NOMO-1 treated with DMSO at 0.1 percent for 48 hours (cell line): Measurements from ENCODE around the gene ARHGAP15.
A peak's percentile ranks its signal among the peaks of the same experiment; 100 is the strongest.
"Not testable (repeated sequence)": the region's sequence is repeated elsewhere in the genome, so short reads cannot be mapped to it uniquely, and the experiment has no call there.

Experiments
- DNase-seq: peaks from one replicate; lab custom pipeline; 2025; ENCODE audit not compliant: unreplicated experiment; lab: John Stamatoyannopoulos, UW

Gene ARHGAP15

GRCh38 chr2:143521396-143521795, 392.2 kb downstream of the ARHGAP15 start:
- DNase-seq, result no peak

- DNase-seq, result no peak
Measured at GRCh38 chr2:143522699-143523098, 393.5 kb downstream of the ARHGAP15 start.

GRCh38 chr2:143524119-143524553, 394.9 kb downstream of the ARHGAP15 start:
- no peak for DNase-seq

- DNase-seq, result no peak
Measured at GRCh38 chr2:143524559-143525401, 395.6 kb downstream of the ARHGAP15 start.

GRCh38 chr2:143525402-143525860, 396.2 kb downstream of the ARHGAP15 start:
- DNase-seq, result no peak

GRCh38 chr2:143526498-143526897, 397.3 kb downstream of the ARHGAP15 start:
- no peak for DNase-seq

GRCh38 chr2:143528021-143528420, 398.8 kb downstream of the ARHGAP15 start:
- DNase-seq, result no peak

GRCh38 chr2:143529118-143529720, 400.0 kb downstream of the ARHGAP15 start:
- no peak for DNase-seq

- no peak for DNase-seq
Measured at GRCh38 chr2:143530758-143531157, 401.5 kb downstream of the ARHGAP15 start.

- DNase-seq, result no peak
Measured at GRCh38 chr2:143532061-143532460, 402.8 kb downstream of the ARHGAP15 start.

GRCh38 chr2:143533846-143534245, 404.6 kb downstream of the ARHGAP15 start:
- DNase-seq, result no peak

GRCh38 chr2:143535802-143536201, 406.6 kb downstream of the ARHGAP15 start:
- no peak for DNase-seq

GRCh38 chr2:143541899-143542298, 412.7 kb downstream of the ARHGAP15 start:
- DNase-seq, result not testable (repeated sequence)

- no peak for DNase-seq
Measured at GRCh38 chr2:143545059-143545948, 416.1 kb downstream of the ARHGAP15 start.

GRCh38 chr2:143545949-143546255, 416.7 kb downstream of the ARHGAP15 start:
- no peak for DNase-seq

- peak; percentile 13 for DNase-seq
Measured at GRCh38 chr2:143548032-143548431, 418.8 kb downstream of the ARHGAP15 start.

- DNase-seq, result peak; percentile 65
Measured at GRCh38 chr2:143550500-143550899, 421.3 kb downstream of the ARHGAP15 start.

GRCh38 chr2:143551971-143552650, 422.9 kb downstream of the ARHGAP15 start:
- DNase-seq, result no peak

- no peak for DNase-seq
Measured at GRCh38 chr2:143553261-143553660, 424.0 kb downstream of the ARHGAP15 start.

- DNase-seq, result no peak
Measured at GRCh38 chr2:143558665-143559064, 429.4 kb downstream of the ARHGAP15 start.

- DNase-seq, result no peak
Measured at GRCh38 chr2:143559147-143559546, 429.9 kb downstream of the ARHGAP15 start.
